ENCODE results near the gene DEDD. TPM values are rescaled to one million over a fixed set of nuclear protein-coding genes. Genes with fewer than 3 reads are reported as not detected.
A peak's percentile ranks its signal among the peaks of the same experiment; 100 is the strongest.

Gene DEDD
- total RNA-seq, 1 donor from 2014 or later, result 43.7 TPM

GRCh38 chr1:161082483-161082882 lies 50.0 kb downstream of the DEDD start:
- peaks cover 14% of the 10 kb centered on the region for H3K36me3 Mint-ChIP-seq
- H3K27me3 Mint-ChIP-seq (ENCODE audit: low read depth), result no peaks in the 10 kb centered on the region
- TF ChIP-seq, protein P1, sequence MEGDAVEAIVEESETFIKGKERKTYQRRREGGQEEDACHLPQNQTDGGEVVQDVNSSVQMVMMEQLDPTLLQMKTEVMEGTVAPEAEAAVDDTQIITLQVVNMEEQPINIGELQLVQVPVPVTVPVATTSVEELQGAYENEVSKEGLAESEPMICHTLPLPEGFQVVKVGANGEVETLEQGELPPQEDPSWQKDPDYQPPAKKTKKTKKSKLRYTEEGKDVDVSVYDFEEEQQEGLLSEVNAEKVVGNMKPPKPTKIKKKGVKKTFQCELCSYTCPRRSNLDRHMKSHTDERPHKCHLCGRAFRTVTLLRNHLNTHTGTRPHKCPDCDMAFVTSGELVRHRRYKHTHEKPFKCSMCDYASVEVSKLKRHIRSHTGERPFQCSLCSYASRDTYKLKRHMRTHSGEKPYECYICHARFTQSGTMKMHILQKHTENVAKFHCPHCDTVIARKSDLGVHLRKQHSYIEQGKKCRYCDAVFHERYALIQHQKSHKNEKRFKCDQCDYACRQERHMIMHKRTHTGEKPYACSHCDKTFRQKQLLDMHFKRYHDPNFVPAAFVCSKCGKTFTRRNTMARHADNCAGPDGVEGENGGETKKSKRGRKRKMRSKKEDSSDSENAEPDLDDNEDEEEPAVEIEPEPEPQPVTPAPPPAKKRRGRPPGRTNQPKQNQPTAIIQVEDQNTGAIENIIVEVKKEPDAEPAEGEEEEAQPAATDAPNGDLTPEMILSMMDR (IDR thresholded peaks at IDR 0.05; ENCODE audit: unreplicated experiment), result no peak
- no peak for DNase-seq (ENCODE audit: low spot score in 2 of 2, unreplicated experiment in 2 of 2)
- H3K4me1 Mint-ChIP-seq, result peaks cover 58% of the 10 kb centered on the region
- no peak overlapping the region for H3K4me3 Mint-ChIP-seq
- no peaks in the 10 kb centered on the region for H3K9me3 Mint-ChIP-seq
- H3K27ac Mint-ChIP-seq, result peak overlapping the region; percentile 94

DNA sequence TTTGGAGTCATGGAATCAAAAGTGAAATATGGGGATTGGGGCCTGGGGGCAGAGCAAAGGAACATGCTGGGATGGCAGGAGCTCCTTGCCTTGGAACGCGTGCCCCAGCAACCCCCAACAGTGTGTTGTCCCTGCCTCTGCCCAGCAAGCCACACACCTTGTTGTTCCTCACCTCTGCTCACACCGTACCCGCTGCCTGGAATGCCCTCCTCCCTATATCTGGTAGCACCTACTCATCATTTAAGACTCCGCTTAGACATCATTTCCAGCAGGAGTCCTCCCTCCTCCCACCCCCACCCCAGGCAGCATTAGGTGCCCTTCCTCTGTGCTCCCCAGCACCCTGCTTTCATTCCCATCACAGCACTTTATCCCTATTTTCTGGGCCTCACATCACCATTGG lies 50.9 kb downstream of the DEDD start:
- Mint-ChIP-seq H3K9me3 (no peaks in the 10 kb centered on the region), H3K27ac (peak overlapping the region; percentile 17), H3K36me3 (peaks cover 14% of the 10 kb centered on the region), H3K4me1 (peaks cover 49% of the 10 kb centered on the region), H3K27me3 (ENCODE audit: low read depth) (no peaks in the 10 kb centered on the region), H3K4me3 (no peak overlapping the region)
- TF ChIP-seq, protein P1 (IDR thresholded peaks at IDR 0.05; ENCODE audit: unreplicated experiment), result no peak
- DNase-seq (ENCODE audit: low spot score in 2 of 2, unreplicated experiment in 2 of 2), result no peak

GRCh38 chr1:161080441-161081405 lies 51.7 kb downstream of the DEDD start:
- H3K9me3 Mint-ChIP-seq, result no peaks in the 10 kb centered on the region
- H3K27ac Mint-ChIP-seq, result peak overlapping the region; percentile 45
- DNase-seq (ENCODE audit: low spot score in 2 of 2, unreplicated experiment in 2 of 2), result no peak
- TF ChIP-seq, protein P1 (IDR thresholded peaks at IDR 0.05; ENCODE audit: unreplicated experiment), result no peak
- H3K4me1 Mint-ChIP-seq, result peaks cover 41% of the 10 kb centered on the region
- H3K36me3 Mint-ChIP-seq, result peaks cover 15% of the 10 kb centered on the region
- no peaks in the 10 kb centered on the region for H3K27me3 Mint-ChIP-seq (ENCODE audit: low read depth)
- no peak overlapping the region for H3K4me3 Mint-ChIP-seq

- H3K9me3 Mint-ChIP-seq, result no peaks in the 10 kb centered on the region
- H3K4me3 Mint-ChIP-seq, result no peak overlapping the region
- H3K27ac Mint-ChIP-seq, result no peak overlapping the region
- H3K27me3 Mint-ChIP-seq (ENCODE audit: low read depth), result no peaks in the 10 kb centered on the region
- DNase-seq (ENCODE audit: low spot score in 2 of 2, unreplicated experiment in 2 of 2), result no peak
- peaks cover 35% of the 10 kb centered on the region for H3K4me1 Mint-ChIP-seq
- peaks cover 15% of the 10 kb centered on the region for H3K36me3 Mint-ChIP-seq
- TF ChIP-seq, protein P1 (IDR thresholded peaks at IDR 0.05; ENCODE audit: unreplicated experiment), result no peak
These were observed 52.9 kb downstream of the DEDD start for GRCh38 chr1:161079436-161080110.

DNA sequence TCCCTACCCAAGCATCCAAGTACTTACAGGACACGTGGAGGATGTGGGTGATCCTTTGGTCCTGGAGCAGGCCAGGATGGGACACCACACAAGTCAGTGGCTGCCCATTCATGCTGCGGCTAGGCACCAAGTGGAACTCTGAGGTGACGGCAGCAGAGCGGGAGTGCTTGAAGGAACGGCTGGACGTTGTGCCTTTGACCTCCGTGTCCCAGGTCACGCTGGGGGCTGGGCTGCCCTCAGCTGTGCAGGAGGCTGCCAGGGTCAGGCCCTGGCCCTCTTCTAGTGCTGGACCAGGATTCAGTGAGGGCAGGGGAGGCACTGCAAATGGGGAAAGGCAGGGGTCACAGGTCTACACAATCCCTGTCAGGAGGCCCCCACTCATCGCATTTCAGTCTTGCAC lies 55.0 kb downstream of the DEDD start:
- no peak overlapping the region for H3K4me3 Mint-ChIP-seq
- no peak for DNase-seq (ENCODE audit: low spot score in 2 of 2, unreplicated experiment in 2 of 2)
- TF ChIP-seq, protein P1 (IDR thresholded peaks at IDR 0.05; ENCODE audit: unreplicated experiment), result no peak
- H3K4me1 Mint-ChIP-seq, result peaks cover 18% of the 10 kb centered on the region
- H3K27me3 Mint-ChIP-seq (ENCODE audit: low read depth), result no peaks in the 10 kb centered on the region
- no peaks in the 10 kb centered on the region for H3K9me3 Mint-ChIP-seq
- no peak overlapping the region for H3K27ac Mint-ChIP-seq
- peaks cover 15% of the 10 kb centered on the region for H3K36me3 Mint-ChIP-seq
